ENCODE results near the gene PCNA. TPM values are rescaled to one million over a fixed set of nuclear protein-coding genes. Genes with fewer than 3 reads are reported as not detected.

Gene PCNA
- total RNA-seq, 1 experiment from 2014 or later = 457 TPM

DNA sequence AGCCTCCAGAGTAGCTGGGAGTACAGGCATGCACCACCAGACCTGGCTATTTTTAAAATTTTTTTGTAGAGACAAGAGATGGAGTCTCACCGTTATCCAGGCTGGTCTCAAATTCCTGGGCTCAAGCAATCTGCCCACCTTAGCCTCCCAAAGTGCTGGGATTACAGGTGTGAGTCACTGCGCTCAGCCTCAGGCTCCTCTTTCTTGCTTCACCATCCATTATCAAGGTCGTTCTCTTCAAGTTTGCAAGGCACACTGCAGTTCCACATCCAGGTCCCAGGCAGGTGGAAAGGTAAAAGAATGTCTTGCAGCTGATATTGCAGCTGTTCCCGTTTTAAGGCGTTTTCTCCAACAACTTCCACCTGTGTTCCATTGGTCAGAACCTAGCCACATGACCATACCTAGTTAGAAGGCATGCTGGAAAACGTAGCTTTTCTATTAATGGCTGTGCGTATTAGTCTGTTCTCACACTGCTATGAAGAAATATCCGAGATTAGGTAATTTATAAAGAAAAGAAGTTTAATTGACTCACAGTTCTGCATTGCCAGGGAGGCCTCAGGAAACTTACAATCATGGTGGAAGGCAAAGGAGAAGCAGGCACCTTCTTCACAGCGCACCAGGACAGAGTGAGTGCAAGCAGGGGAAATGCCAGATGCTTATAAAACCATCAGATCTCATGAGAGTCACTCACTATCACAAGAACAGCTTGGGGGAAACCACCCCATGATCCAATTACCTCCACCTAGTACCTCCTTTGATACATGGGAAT, 51.7 kb downstream of the PCNA start:
- DNase-seq (ENCODE audit: low read depth) = no peak

DNA sequence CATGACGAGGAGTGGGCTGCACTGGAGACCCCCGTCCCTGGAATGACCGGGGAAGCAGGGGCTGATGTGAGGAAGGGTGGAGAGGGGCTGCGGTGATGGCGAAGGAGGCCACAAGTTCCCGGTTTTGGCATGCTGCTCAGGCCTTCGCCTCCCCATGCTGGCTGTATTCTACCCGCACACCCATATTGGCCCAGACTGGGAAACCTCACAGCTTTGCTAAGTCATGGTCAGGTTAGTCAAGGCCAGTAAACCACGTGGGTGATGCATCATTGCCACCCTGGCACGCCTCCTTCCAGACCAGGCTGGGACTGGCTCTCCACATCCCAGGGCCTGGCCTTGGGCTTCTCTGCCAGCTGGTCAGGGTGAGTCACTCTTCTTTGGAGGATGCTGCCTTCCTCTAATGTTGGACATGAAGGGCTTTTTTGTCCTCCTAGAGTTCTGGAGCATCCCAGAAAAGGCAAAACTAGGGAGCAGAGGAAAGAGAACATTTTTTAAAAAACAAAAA, 53.8 kb downstream of the PCNA start:
- DNase-seq (ENCODE audit: low read depth) = peak; percentile 99

DNA sequence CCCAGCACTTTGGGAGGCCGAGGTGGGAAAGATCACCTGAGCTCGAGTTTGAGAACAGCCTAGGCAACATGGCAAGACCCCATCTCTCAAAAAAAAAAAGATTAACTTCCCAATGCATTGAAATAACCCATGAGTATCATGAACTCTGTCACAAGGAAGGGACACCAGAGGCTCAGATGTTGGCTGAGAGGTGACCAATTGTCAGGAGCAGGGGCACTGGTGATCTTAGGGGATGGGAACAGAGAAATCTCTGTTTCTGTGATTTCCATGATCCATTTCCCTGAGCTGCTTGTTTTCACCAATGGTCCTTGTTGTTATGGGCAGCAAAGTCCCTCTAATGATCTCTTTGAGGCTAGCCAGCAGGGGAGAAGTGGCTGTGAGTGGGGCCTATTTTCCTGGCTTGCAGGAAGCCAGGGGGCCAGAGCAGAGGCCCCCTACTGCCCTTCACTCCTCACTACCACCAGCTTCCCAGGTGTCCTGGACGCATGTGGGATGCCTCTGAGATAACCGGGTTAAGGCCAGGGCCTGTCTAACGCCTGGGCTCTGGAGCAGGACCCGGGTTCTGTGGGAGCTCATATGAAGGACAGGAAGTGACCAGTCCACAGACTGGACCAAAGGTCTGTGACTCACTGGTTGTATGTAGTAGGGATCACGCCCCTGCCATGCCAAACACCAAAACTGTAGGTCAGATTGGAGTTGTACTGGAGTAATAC, 54.4 kb downstream of the PCNA start:
- DNase-seq (ENCODE audit: low read depth) = peak; percentile 63

Small RNAs within 50 kb of the gene (small RNA-seq; reads per million reads assigned to genes)
- gene RF00019 = not detected
- not detected for gene RF00568
- not detected for gene RNA5SP474

Other genes with a start within 250 kb of the PCNA start
- 18.0 and 21.1 TPM in 2 replicates for gene SLC23A2, start 118.4 kb downstream of the PCNA start, total RNA-seq (2014; rRNA removed; shearing (Covaris generic))
- 141 and 212 TPM in 2 replicates for gene TMEM230, start 6.9 kb downstream of the PCNA start, total RNA-seq (2014; rRNA removed; shearing (Covaris generic))
- gene CDS2, start 7.0 kb upstream of the PCNA start, total RNA-seq (2014; rRNA removed; shearing (Covaris generic)) = 14.4 and 23.4 TPM in 2 replicates
- not detected in 2 replicates for gene PROKR2, start 197.0 kb upstream of the PCNA start, total RNA-seq (2014; rRNA removed; shearing (Covaris generic))